Activated gamma-delta T cell treated with anti-CD3 and anti-CD28 coated beads, Interleukin-2, amount 50 U/mL, for 16 hours (primary cell): ENCODE results near the gene EGFL8.

ENCODE experiments used
- DNase-seq: peaks from one replicate; pipeline ENCODE4 v3.0.0-alpha.2; 2020; ENCODE audit warnings: low read depth

Gene EGFL8

GRCh38 chr6:32168350-32168749 lies 4.0 kb downstream of the EGFL8 start:
- no peak for DNase-seq

GRCh38 chr6:32168807-32169591 lies 4.6 kb downstream of the EGFL8 start:
- no peak for DNase-seq

GRCh38 chr6:32170294-32170693 lies 5.9 kb downstream of the EGFL8 start:
- no peak for DNase-seq

- DNase-seq: no peak
These were observed 6.8 kb downstream of the EGFL8 start for GRCh38 chr6:32171234-32171633.

- no peak for DNase-seq
These were observed 8.8 kb downstream of the EGFL8 start for GRCh38 chr6:32173051-32173727.

- DNase-seq: no peak
These were observed 10.0 kb downstream of the EGFL8 start for GRCh38 chr6:32174416-32174815.

GRCh38 chr6:32175322-32175710 lies 10.9 kb downstream of the EGFL8 start:
- DNase-seq: no peak

GRCh38 chr6:32175711-32176475 lies 11.5 kb downstream of the EGFL8 start, which contains the start of gene AGPAT1:
Gene AGPAT1, minus strand, starts transcription at chr6:32176084. Its CDS starts 4,588 bp downstream, at chr6:32171496.
- DNase-seq: peak; percentile 96

GRCh38 chr6:32176476-32177182 lies 12.2 kb downstream of the EGFL8 start:
- no peak for DNase-seq

GRCh38 chr6:32177183-32177787 lies 12.9 kb downstream of the EGFL8 start:
- DNase-seq: no peak

GRCh38 chr6:32177788-32178546 lies 13.6 kb downstream of the EGFL8 start, which contains the start of gene RNF5:
Gene RNF5, plus strand, starts transcription at chr6:32178405. Its CDS starts 107 bp downstream, at chr6:32178512.
- peak; percentile 91 for DNase-seq

GRCh38 chr6:32178547-32179440 lies 14.4 kb downstream of the EGFL8 start:
- DNase-seq: no peak

GRCh38 chr6:32179766-32180405 lies 15.5 kb downstream of the EGFL8 start:
- DNase-seq: no peak

- DNase-seq: no peak
These were observed 16.8 kb downstream of the EGFL8 start for GRCh38 chr6:32181148-32181702.

GRCh38 chr6:32181915-32182529 lies 17.6 kb downstream of the EGFL8 start:
- DNase-seq: no peak

GRCh38 chr6:32182555-32182981 lies 18.2 kb downstream of the EGFL8 start:
- no peak for DNase-seq

- DNase-seq: no peak
These were observed 18.6 kb downstream of the EGFL8 start for GRCh38 chr6:32183030-32183429.

- DNase-seq: no peak
These were observed 19.2 kb downstream of the EGFL8 start for GRCh38 chr6:32183483-32184083.
